ENCODE results near the gene UQCRH.
"Not testable (repeated sequence)": the region's sequence is repeated elsewhere in the genome, so short reads cannot be mapped to it uniquely, and the experiment has no call there.

Gene UQCRH

DNA sequence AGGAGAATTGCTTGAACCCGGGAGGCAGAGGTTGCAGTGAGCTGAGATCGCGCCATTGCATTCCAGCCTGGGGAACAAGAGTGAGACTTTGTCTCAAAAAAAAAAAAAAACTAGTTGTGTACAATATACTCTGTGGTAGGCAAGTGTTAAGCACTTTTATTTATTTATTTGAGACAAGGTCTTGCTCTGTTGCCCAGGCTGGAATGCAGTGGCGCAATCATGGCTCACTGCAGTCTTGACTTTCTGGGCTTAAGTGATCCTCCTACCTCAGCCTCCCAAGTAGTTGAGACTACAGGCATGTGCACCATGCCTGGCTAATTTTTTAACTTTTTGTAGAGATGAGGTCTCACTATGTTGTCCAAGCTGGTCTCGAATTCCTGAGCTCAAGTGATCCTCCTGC, 52.4 kb downstream of the UQCRH start:
- not testable (repeated sequence) for H3K27ac Mint-ChIP-seq; H3K9me3 Mint-ChIP-seq; H3K4me3 Mint-ChIP-seq; H3K27me3 Mint-ChIP-seq (ENCODE audit: low read depth); H3K4me1 Mint-ChIP-seq (ENCODE audit: low read depth); DNase-seq (ENCODE audit: low spot score)
- H3K36me3 Mint-ChIP-seq (ENCODE audit: low read depth): peaks cover 21% of the 10 kb centered on the region

DNA sequence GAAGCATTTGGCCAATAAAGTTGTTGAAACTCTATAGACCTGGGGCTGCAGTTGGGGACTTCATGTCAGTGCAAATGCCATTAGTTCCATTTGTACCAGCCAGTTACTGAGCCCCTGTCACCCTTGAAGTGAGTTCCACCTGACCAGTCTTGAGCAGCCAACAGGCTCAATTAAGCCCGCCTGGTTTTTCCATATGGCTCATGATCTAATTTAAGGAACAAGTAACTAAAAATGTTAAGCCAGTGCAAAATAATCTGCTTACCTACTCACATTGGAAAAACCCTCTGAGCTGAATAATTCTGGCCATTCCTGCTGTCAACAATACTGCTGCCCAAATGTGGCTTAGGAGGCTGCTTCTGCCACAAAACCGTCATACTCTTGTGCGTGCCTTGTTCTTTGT, 58.7 kb downstream of the UQCRH start:
- H3K4me3 Mint-ChIP-seq: no peak overlapping the region
- DNase-seq (ENCODE audit: low spot score): no peak
- H3K27me3 Mint-ChIP-seq (ENCODE audit: low read depth): no peaks in the 10 kb centered on the region
- H3K9me3 Mint-ChIP-seq: no peaks in the 10 kb centered on the region
- no peaks in the 10 kb centered on the region for H3K4me1 Mint-ChIP-seq (ENCODE audit: low read depth)
- peaks cover 25% of the 10 kb centered on the region for H3K36me3 Mint-ChIP-seq (ENCODE audit: low read depth)
- no peak overlapping the region for H3K27ac Mint-ChIP-seq

DNA sequence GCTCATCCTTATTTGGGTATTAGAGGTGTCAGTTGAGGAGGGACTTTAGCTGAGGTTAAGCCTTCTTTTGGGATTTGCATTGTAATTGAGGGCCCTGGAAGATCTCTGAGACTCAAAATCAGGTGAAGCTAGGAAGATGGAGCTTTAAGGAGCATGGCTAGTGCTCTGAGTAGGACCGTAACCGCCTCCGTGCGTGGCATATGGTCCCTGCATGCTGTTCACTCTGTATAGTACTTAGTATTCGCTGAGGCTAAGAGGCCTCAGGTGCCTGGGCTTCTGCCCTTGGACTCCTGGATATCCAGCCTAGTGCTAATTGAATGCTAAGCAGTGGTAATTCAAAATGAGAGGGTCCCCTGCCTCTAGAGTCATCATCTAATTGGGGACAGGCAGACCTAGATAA, 59.6 kb downstream of the UQCRH start:
- no peak overlapping the region for H3K4me3 Mint-ChIP-seq
- DNase-seq (ENCODE audit: low spot score): no peak
- H3K27me3 Mint-ChIP-seq (ENCODE audit: low read depth): no peaks in the 10 kb centered on the region
- H3K4me1 Mint-ChIP-seq (ENCODE audit: low read depth): no peaks in the 10 kb centered on the region
- H3K36me3 Mint-ChIP-seq (ENCODE audit: low read depth): peaks cover 26% of the 10 kb centered on the region
- H3K27ac Mint-ChIP-seq: no peak overlapping the region
- H3K9me3 Mint-ChIP-seq: no peaks in the 10 kb centered on the region

DNA sequence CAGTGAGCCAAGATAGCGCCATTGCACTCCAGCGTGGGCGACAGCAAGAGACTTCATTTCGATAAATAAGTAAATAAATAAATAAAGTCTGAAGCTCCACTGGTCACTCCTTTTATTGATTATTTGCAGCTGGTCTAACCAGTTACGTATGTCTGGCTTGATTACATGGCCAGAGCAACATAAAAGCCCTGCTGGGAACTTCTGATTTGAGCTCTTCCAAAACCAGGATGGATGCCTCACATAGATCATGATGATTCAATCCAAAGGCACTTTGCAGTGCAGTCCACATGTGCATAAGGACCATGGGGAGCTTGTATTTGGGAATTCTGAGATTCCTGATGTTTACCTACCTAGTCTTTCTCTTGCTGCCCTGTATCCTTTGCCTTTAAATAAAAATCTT, 61.1 kb downstream of the UQCRH start:
- no peak overlapping the region for H3K4me3 Mint-ChIP-seq
- no peaks in the 10 kb centered on the region for H3K9me3 Mint-ChIP-seq
- no peak for DNase-seq (ENCODE audit: low spot score)
- H3K4me1 Mint-ChIP-seq (ENCODE audit: low read depth): no peaks in the 10 kb centered on the region
- peaks cover 25% of the 10 kb centered on the region for H3K36me3 Mint-ChIP-seq (ENCODE audit: low read depth)
- no peaks in the 10 kb centered on the region for H3K27me3 Mint-ChIP-seq (ENCODE audit: low read depth)
- no peak overlapping the region for H3K27ac Mint-ChIP-seq

DNA sequence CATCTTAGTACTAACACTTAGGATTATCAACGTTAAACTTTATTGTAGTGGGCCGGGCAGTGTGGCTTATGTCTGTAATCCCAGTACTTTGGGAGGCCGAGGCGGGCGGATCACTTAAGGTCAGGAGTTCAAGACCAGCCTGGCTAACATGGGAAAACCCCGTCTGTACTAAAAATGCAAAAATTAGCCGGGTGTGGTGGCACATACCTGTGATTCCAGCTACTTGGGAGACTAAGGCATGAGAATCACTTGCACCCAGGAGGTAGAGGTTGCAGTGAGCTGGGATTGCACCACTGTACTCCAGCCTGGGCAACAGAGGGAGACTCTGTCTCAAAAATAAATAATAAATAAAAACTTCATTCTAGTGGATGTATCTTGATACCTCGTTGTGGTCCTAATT, 62.3 kb downstream of the UQCRH start:
- peaks cover 25% of the 10 kb centered on the region for H3K36me3 Mint-ChIP-seq (ENCODE audit: low read depth)
- not testable (repeated sequence) for H3K4me1 Mint-ChIP-seq (ENCODE audit: low read depth); H3K9me3 Mint-ChIP-seq; H3K27ac Mint-ChIP-seq; H3K4me3 Mint-ChIP-seq; DNase-seq (ENCODE audit: low spot score); H3K27me3 Mint-ChIP-seq (ENCODE audit: low read depth)
